GM04503 (cell line): Measurements from ENCODE around the gene AGTRAP.

Source experiments
- DNase-seq: peaks from one replicate; pipeline ENCODE4 v3.0.0-alpha.2; 2012; ENCODE audit warnings: low read depth

AGTRAP gene

DNA sequence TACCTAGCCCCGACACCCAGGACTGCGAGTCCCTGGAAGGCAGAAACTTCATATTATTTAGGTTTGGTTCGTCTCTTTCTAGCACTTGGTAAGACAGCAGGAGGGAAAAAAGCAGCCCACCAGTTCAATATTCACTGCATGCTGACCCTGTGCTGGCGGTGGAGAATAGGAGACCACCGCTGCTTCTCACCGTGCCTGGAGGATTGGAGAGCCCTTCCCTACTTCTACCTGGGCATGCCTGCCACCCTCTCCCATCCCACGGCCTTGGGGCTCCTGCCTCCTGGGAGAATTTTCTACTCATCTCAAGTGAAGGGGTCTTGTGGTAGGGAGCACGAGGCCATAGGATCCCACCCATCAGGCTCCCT, 64.4 kb downstream of the AGTRAP start:
- DNase-seq, result no peak
